Measurements from ENCODE around the gene ANKMY2.

The ANKMY2 gene

GRCh38 chr7:16590424-16590823 lies 55.1 kb downstream of the ANKMY2 start:
- Histone ChIP-seq H3F3A (ENCODE audit: insufficient read depth) (no peaks in the 10 kb centered on the region), H3K27me3 (ENCODE audit: low read length) (no peaks in the 10 kb centered on the region), H3K9me2 (replicated peaks; ENCODE audit: insufficient read depth, low read length) (no peaks in the 10 kb centered on the region), H3K9ac (ENCODE audit: low read length) (no peak overlapping the region), H3K4me2 (ENCODE audit: low read depth, low read length, poor library complexity, severe bottlenecking) (no peak overlapping the region), H4K20me1 (ENCODE audit: low read depth, low read length) (no peaks in the 10 kb centered on the region), H3K27ac (ENCODE audit: low read depth, low read length) (no peak overlapping the region), H3K36me3 (ENCODE audit: low read length) (no peaks in the 10 kb centered on the region), H3K4me3 (ENCODE audit: insufficient read depth, low read length, poor library complexity, severe bottlenecking) (no peak overlapping the region), H2AFZ (ENCODE audit: low read depth, low read length, severe bottlenecking) (no peak overlapping the region), H3K79me2 (ENCODE audit: insufficient read depth, low read length) (no peaks in the 10 kb centered on the region), H3K9me3 (ENCODE audit: insufficient read depth, low read length) (no peaks in the 10 kb centered on the region)
- TF ChIP-seq CTCF (IDR thresholded peaks at IDR 0.05; ENCODE audit: insufficient read depth, low read length, poor library complexity, severe bottlenecking) (no peak), EZH2phosphoT487 (conservative IDR thresholded peaks at IDR 0.05; ENCODE audit: low read length) (no peak)

- Histone ChIP-seq H2AFZ (ENCODE audit: low read depth, low read length, severe bottlenecking) (no peak overlapping the region), H3K4me2 (ENCODE audit: low read depth, low read length, poor library complexity, severe bottlenecking) (no peak overlapping the region), H3K9me3 (ENCODE audit: insufficient read depth, low read length) (no peaks in the 10 kb centered on the region), H3K9ac (ENCODE audit: low read length) (no peak overlapping the region), H3K4me3 (ENCODE audit: insufficient read depth, low read length, poor library complexity, severe bottlenecking) (no peak overlapping the region), H3K27me3 (ENCODE audit: low read length) (no peaks in the 10 kb centered on the region), H3K36me3 (ENCODE audit: low read length) (no peaks in the 10 kb centered on the region), H3K27ac (ENCODE audit: low read depth, low read length) (no peak overlapping the region), H3K9me2 (replicated peaks; ENCODE audit: insufficient read depth, low read length) (no peaks in the 10 kb centered on the region), H3K79me2 (ENCODE audit: insufficient read depth, low read length) (no peaks in the 10 kb centered on the region), H4K20me1 (ENCODE audit: low read depth, low read length) (no peaks in the 10 kb centered on the region), H3F3A (ENCODE audit: insufficient read depth) (no peaks in the 10 kb centered on the region)
- TF ChIP-seq CTCF (IDR thresholded peaks at IDR 0.05; ENCODE audit: insufficient read depth, low read length, poor library complexity, severe bottlenecking) (no peak), EZH2phosphoT487 (conservative IDR thresholded peaks at IDR 0.05; ENCODE audit: low read length) (no peak)
Observed at GRCh38 chr7:16589881-16590280, 55.7 kb downstream of the ANKMY2 start.

- Histone ChIP-seq H3F3A (ENCODE audit: insufficient read depth) (no peaks in the 10 kb centered on the region), H3K79me2 (ENCODE audit: insufficient read depth, low read length) (no peaks in the 10 kb centered on the region), H3K27me3 (ENCODE audit: low read length) (no peaks in the 10 kb centered on the region), H3K4me3 (ENCODE audit: insufficient read depth, low read length, poor library complexity, severe bottlenecking) (no peak overlapping the region), H4K20me1 (ENCODE audit: low read depth, low read length) (no peaks in the 10 kb centered on the region), H3K4me2 (ENCODE audit: low read depth, low read length, poor library complexity, severe bottlenecking) (no peak overlapping the region), H3K9me2 (replicated peaks; ENCODE audit: insufficient read depth, low read length) (no peaks in the 10 kb centered on the region), H3K27ac (ENCODE audit: low read depth, low read length) (no peak overlapping the region), H3K9me3 (ENCODE audit: insufficient read depth, low read length) (no peaks in the 10 kb centered on the region), H3K36me3 (ENCODE audit: low read length) (no peaks in the 10 kb centered on the region), H2AFZ (ENCODE audit: low read depth, low read length, severe bottlenecking) (no peak overlapping the region), H3K9ac (ENCODE audit: low read length) (no peak overlapping the region)
- TF ChIP-seq CTCF (IDR thresholded peaks at IDR 0.05; ENCODE audit: insufficient read depth, low read length, poor library complexity, severe bottlenecking) (no peak), EZH2phosphoT487 (conservative IDR thresholded peaks at IDR 0.05; ENCODE audit: low read length) (no peak)
Observed at GRCh38 chr7:16587790-16588189, 57.8 kb downstream of the ANKMY2 start.
